MV-4-11 (cell line): ENCODE data around the gene RPS23.
A peak's percentile ranks its signal among the peaks of the same experiment; 100 is the strongest.

Source experiments
- DNase-seq: peaks from one replicate; lab custom pipeline; 2025; lab: John Stamatoyannopoulos, UW

Gene RPS23

GRCh38 chr5:82277987-82278710 lies at the start of gene RPS23:
Gene RPS23 (minus strand): TSS chr5:82278354. CDS start chr5:82278323, 31 bp downstream.
- peak; percentile 90 for DNase-seq

GRCh38 chr5:82327941-82328340 lies 49.8 kb upstream of the RPS23 start:
- DNase-seq = no peak

GRCh38 chr5:82325996-82326395 lies 47.8 kb upstream of the RPS23 start:
- no peak for DNase-seq

GRCh38 chr5:82325155-82325554 lies 47.0 kb upstream of the RPS23 start:
- no peak for DNase-seq

- no peak for DNase-seq
These were observed 42.8 kb upstream of the RPS23 start for GRCh38 chr5:82320966-82321365.

GRCh38 chr5:82319651-82320376 lies 41.7 kb upstream of the RPS23 start:
- no peak for DNase-seq

- no peak for DNase-seq
These were observed 41.0 kb upstream of the RPS23 start for GRCh38 chr5:82319192-82319591.

- DNase-seq = peak; percentile 87
These were observed 37.0 kb upstream of the RPS23 start for GRCh38 chr5:82314964-82315758.

GRCh38 chr5:82313016-82313415 lies 34.9 kb upstream of the RPS23 start:
- DNase-seq = no peak

- peak; percentile 60 for DNase-seq
These were observed 34.3 kb upstream of the RPS23 start for GRCh38 chr5:82312373-82312856.

GRCh38 chr5:82309091-82309531 lies 31.0 kb upstream of the RPS23 start:
- DNase-seq = no peak

GRCh38 chr5:82308416-82308815 lies 30.3 kb upstream of the RPS23 start:
- DNase-seq = no peak

GRCh38 chr5:82307451-82307850 lies 29.3 kb upstream of the RPS23 start:
- no peak for DNase-seq

GRCh38 chr5:82306151-82306550 lies 28.0 kb upstream of the RPS23 start:
- no peak for DNase-seq

- no peak for DNase-seq
These were observed 23.0 kb upstream of the RPS23 start for GRCh38 chr5:82301190-82301589.

- no peak for DNase-seq
These were observed 20.5 kb upstream of the RPS23 start for GRCh38 chr5:82298668-82299067.

- DNase-seq = no peak
These were observed 19.6 kb upstream of the RPS23 start for GRCh38 chr5:82297711-82298110.

- no peak for DNase-seq
These were observed 18.8 kb upstream of the RPS23 start for GRCh38 chr5:82296929-82297328.

GRCh38 chr5:82295959-82296531 lies 17.9 kb upstream of the RPS23 start:
- no peak for DNase-seq

- no peak for DNase-seq
These were observed 17.0 kb upstream of the RPS23 start for GRCh38 chr5:82295144-82295543.

GRCh38 chr5:82291420-82291819 lies 13.3 kb upstream of the RPS23 start:
- DNase-seq = no peak

- no peak for DNase-seq
These were observed 12.8 kb upstream of the RPS23 start for GRCh38 chr5:82290908-82291307.
